ENCODE measurements around the gene SLC35B2. TPM values are rescaled to one million over a fixed set of nuclear protein-coding genes. Genes with fewer than 3 reads are reported as not detected.
A peak's percentile ranks its signal among the peaks of the same experiment; 100 is the strongest.

SLC35B2 gene
- total and polyA plus RNA-seq, 9 of the 15 experiments (the other 6 are each of a cell fraction or from before 2014, with no cell fraction given), result 14.5 to 59.1 (median 47.1) TPM

- peak in 1 of 2 experiments; percentile 22; a peak in 1 of 4 replicates for TF ChIP-seq KDM1A (IDR thresholded peaks at IDR 0.05)
- no peak for TF ChIP-seq JUNB (CRISPR knock-in tag; conservative IDR thresholded peaks at IDR 0.05)
- TF ChIP-seq MXD1 (CRISPR knock-in tag; IDR thresholded peaks at IDR 0.05; ENCODE audit: borderline replicate concordance, poor library complexity, severe bottlenecking), result no peak
- TF ChIP-seq MAFK (IDR thresholded peaks at IDR 0.05; ENCODE audit: low read length), result no peak
- no peak for TF ChIP-seq SNRNP70 (optimal IDR thresholded peaks at IDR 0.05; ENCODE audit: low read depth, low read length)
- TF ChIP-seq FOXK2 (conservative IDR thresholded peaks at IDR 0.05 in 1 of 2, IDR thresholded peaks at IDR 0.05 in 1 of 2; ENCODE audit: low read depth in 2 of 2), result 0 out of 4 replicates have a peak, but pooled peaks of 1 of the 2 experiments have one; percentile 33
- peak; percentile 56 for TF ChIP-seq SMARCA4 (IDR thresholded peaks at IDR 0.05)
- peak; percentile 52 for TF ChIP-seq MEIS2 (IDR thresholded peaks at IDR 0.05; ENCODE audit: partially characterized antibody)
- TF ChIP-seq TARDBP (IDR thresholded peaks at IDR 0.05), result no peak
- TF ChIP-seq PRPF4 (IDR thresholded peaks at IDR 0.05; ENCODE audit: insufficient read depth, low read depth, low read length, poor library complexity, severe bottlenecking), result no peak
- TF ChIP-seq NCOA1 (IDR thresholded peaks at IDR 0.05; ENCODE audit: low read depth), result peak; percentile 61; the same call in 1 of the 2 replicates
- no peak for TF ChIP-seq GTF2F1 (IDR thresholded peaks at IDR 0.05; ENCODE audit: low read depth, low read length)
- TF ChIP-seq WHSC1 (IDR thresholded peaks at IDR 0.05; ENCODE audit: low read length), result no peak
- TF ChIP-seq HDGF (IDR thresholded peaks at IDR 0.05), result peak; percentile 88
- 0 out of 2 replicates have a peak, but pooled peaks have one; percentile 34 for TF ChIP-seq CREM (IDR thresholded peaks at IDR 0.05; ENCODE audit: low read depth)
- TF ChIP-seq NRF1 (conservative IDR thresholded peaks at IDR 0.05 in 1 of 2, IDR thresholded peaks at IDR 0.05 in 1 of 2), result 0 out of 4 replicates have a peak, but pooled peaks of 1 of the 2 experiments have one; percentile 2
- TF ChIP-seq SMARCE1 (IDR thresholded peaks at IDR 0.05), result peak; percentile 40
- 0 out of 2 replicates have a peak, but pooled peaks have one; percentile 2 for TF ChIP-seq ZNF316 (IDR thresholded peaks at IDR 0.05)
- TF ChIP-seq MYC (IDR thresholded peaks at IDR 0.05; ENCODE audit: low read depth, low read length), result 0 out of 2 replicates have a peak, but pooled peaks have one; percentile 11
- TF ChIP-seq MYC (CRISPR knock-in tag; IDR thresholded peaks at IDR 0.05; ENCODE audit: borderline replicate concordance, low read depth), result no peak
- peak; percentile 75 for TF ChIP-seq CBFA2T3 (IDR thresholded peaks at IDR 0.05)
- peak; percentile 55 for TF ChIP-seq ARID1B (IDR thresholded peaks at IDR 0.05)
- peak; percentile 78 for TF ChIP-seq PRDM10 (IDR thresholded peaks at IDR 0.05; ENCODE audit: partially characterized antibody)
- TF ChIP-seq HDAC1 (IDR thresholded peaks at IDR 0.05), result peak in 1 of 2 experiments; percentile 71; a peak in 1 of 4 replicates
- TF ChIP-seq ETV6 (IDR thresholded peaks at IDR 0.05; ENCODE audit: borderline replicate concordance in 1 of 2, low read depth in 2 of 2, low read length in 1 of 2), result 0 out of 4 replicates have a peak, but pooled peaks of 1 of the 2 experiments have one; percentile 8
- TF ChIP-seq ETV6 (CRISPR knock-in tag; IDR thresholded peaks at IDR 0.05; ENCODE audit: borderline replicate concordance), result no peak
- peak; percentile 64; the same call in 1 of the 2 replicates for TF ChIP-seq ZC3H8 (IDR thresholded peaks at IDR 0.05)
- TF ChIP-seq MCM2 (IDR thresholded peaks at IDR 0.05; ENCODE audit: low read depth), result no peak
- TF ChIP-seq ZFP1 (CRISPR knock-in tag; IDR thresholded peaks at IDR 0.05), result no peak
Observed at GRCh38 chr6:44226368-44227147, 30.8 kb downstream of the SLC35B2 start (continued).

Data from K562 (cell line).